HCEC 1CT (cell line): ENCODE results near the gene SIGLEC6.

Experiments
- DNase-seq: peaks from one replicate; pipeline ENCODE4 v3.0.0-alpha.2; 2017

The SIGLEC6 gene

GRCh38 chr19:51472607-51473006 is 58.9 kb downstream of the SIGLEC6 start:
- no peak for DNase-seq

DNA sequence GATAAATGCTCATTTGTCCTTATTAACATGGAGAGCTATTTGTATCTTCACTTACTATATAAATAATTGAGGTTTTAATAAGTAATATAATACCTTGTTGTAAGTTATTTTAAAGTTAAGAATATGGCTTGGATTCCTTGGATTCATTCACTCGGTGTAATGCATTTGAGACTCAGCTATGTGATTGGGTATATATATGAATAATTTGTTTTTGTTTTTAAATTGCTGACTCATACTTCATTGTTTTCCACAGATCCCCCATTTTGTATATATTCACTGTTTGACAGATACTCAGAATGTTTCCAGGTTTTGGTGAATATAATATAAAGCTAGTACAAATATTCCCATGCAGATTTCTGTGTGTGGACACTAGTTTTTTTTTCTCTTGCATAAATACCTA is 59.9 kb downstream of the SIGLEC6 start:
- DNase-seq = no peak

GRCh38 chr19:51470966-51471365 is 60.5 kb downstream of the SIGLEC6 start:
- DNase-seq = no peak

DNA sequence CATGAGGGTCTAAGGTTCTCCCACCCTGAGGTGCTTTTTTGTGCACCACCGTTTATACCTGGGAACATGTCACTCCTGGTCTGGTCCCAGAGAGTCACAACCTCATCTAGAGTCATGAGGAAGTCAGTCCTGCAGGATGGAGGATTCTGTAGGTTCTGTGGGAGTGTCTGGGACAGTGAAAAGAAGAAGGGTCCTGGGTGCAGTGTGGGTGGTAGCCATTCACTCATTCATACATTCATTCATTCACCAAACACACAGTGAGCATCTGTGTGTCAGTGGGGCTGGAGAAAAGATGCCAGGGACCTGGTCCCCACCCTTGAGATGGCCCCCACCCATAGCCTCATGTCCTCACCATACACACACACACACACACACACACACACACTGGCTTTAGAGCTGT is 61.8 kb downstream of the SIGLEC6 start:
- DNase-seq = no peak

GRCh38 chr19:51469162-51469561 is 62.3 kb downstream of the SIGLEC6 start:
- DNase-seq = no peak

DNA sequence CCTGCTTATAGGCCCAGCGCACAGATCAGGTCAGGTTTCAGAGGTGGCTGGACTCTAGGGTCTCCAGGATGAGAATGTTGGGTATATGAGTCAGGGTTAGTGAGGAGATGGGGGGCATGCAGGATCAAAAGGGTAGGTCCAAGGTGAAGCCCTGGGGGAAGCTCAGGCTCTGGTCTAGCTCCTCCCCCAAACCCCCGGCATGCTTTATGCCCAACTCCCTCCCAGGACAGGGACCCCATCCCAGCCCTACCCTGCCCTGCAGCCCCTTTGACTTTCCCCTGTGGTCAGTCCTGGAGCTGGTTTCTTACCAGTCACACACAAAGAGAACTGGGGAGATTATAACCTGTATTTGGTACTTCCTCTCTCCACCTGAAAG is 62.9 kb downstream of the SIGLEC6 start:
- no peak for DNase-seq

DNA sequence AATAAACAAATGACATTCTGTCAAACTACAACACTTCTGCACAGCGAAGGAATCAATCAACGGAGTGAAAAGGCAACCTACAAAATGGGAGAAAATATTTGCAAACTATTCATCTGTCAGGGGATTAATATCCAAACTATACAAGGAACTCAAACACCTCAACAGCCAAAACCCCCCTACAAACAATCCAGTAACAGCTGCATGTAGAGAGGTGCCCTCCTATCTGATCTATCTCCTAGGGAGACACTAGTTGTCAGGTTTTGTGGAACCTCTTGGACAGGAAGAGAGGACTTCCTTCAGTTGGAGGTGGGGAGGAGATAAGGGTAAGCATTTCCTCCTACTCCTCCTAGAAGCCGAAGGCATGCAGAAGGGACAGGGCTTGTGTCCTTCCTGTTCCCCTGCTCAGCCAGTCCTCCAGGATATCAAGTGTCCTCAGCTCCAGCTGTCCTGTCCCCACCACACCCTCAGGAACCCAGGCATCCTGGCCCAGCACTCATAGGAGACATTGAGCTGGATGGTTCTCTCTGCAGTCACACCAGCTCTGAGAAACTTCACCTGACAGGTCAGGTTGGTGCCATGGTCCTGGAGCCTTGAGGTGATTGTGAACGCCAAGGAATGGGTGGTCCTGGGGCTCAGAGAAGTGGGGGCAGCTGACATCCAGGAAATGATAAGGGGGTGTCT is 63.5 kb downstream of the SIGLEC6 start:
- DNase-seq = no peak
